K562 (cell line): ENCODE data around the gene KCTD17. TPM values are rescaled to one million over a fixed set of nuclear protein-coding genes. Genes with fewer than 3 reads are reported as not detected.

ENCODE experiments used
- ATAC-seq: fragments of 200-7000 bp; cut with Tn5 transposase; 3 replicates; pipeline ENCODE4 v1.9.1; 2020; ENCODE audit warnings: moderate library complexity
- BruUV-seq: library from RNA; stranded (reverse); fragments of 400-500 nt; replicated peaks from 2 replicates; lab custom pipeline; 2021; lab: Mats Ljungman, UMichigan
- CTCF ChIA-PET: fragments of 300-600 bp; formaldehyde crosslinking; extraction: SDS; loops from one replicate; lab custom pipeline; 2021; ENCODE audit warnings: low intra/inter-chr PET ratio; lab: Yijun Ruan, JAX
- POLR2A ChIA-PET: fragments of 300-600, 350-650 bp; sonication (Branson Sonifier 250); formaldehyde crosslinking; extraction: SDS; loops from one replicate; lab custom pipeline; 2021; ENCODE audit warnings: antibody characterized with exemption, inconsistent platforms; lab: Yijun Ruan, JAX
- DNase-seq, 4 experiments: peaks; one replicate each; pipeline versions ENCODE4 v3.0.0 to v3.0.0-alpha.2; 2011 to 2018; ENCODE audit warnings: low spot score in 3 of 4, mixed read lengths in 3 of 4; ENCODE audit errors: extremely low read depth in 1 of 4
- FAIRE-seq: peaks from 2 replicates; lab custom pipeline; 2011; peaks lifted over from hg19 to GRCh38; lab: Jason Lieb, UNC
- H2AFZ ChIP-seq: 2 replicates; pipeline ENCODE4 v1.6.0; 2011; ENCODE audit warnings: low read depth, low read length, control low read depth, inconsistent platforms
- H3K27ac ChIP-seq: fragments of 200-600 bp; 3 replicates; pipeline ENCODE4 v1.8.0; 2011; ENCODE audit warnings: low read depth, mild to moderate bottlenecking, control low read depth, inconsistent platforms, low read length, moderate library complexity, mixed read lengths; ENCODE audit errors: extremely low read depth
- H3K27me3 ChIP-seq, 2 experiments: fragments of 300-600 bp in 1 of 2; 2 replicates in 1 of 2; 3 replicates in 1 of 2; pipeline versions ENCODE4 v1.6.0 to v1.8.0; 2011; ENCODE audit warnings: inconsistent platforms in 2 of 2, low read length in 2 of 2, mild to moderate bottlenecking in 1 of 2, mixed read lengths in 1 of 2, moderate library complexity in 1 of 2; ENCODE audit not compliant: control insufficient read depth in 2 of 2, insufficient read depth in 2 of 2
- H3K36me3 ChIP-seq: fragments of 300-600 bp; 3 replicates; pipeline ENCODE4 v1.8.0; 2011; ENCODE audit warnings: mild to moderate bottlenecking, low read length, inconsistent platforms; ENCODE audit not compliant: control insufficient read depth, insufficient read depth
- H3K4me1 ChIP-seq, 2 experiments: fragments of 200-600 bp in 1 of 2; replicated peaks in 1 of 2; 2 replicates in 1 of 2; 3 replicates in 1 of 2; pipeline versions ENCODE4 v1.5.1 to v1.8.0; 2011; ENCODE audit warnings: inconsistent platforms in 2 of 2, low read length in 2 of 2, mild to moderate bottlenecking in 1 of 2, mixed read lengths in 1 of 2, moderate library complexity in 1 of 2; ENCODE audit not compliant: control insufficient read depth in 2 of 2, insufficient read depth in 2 of 2
- H3K4me2 ChIP-seq: 2 replicates; pipeline ENCODE4 v1.6.1; 2011; ENCODE audit warnings: low read length, control low read depth, inconsistent platforms, mixed read lengths; ENCODE audit not compliant: insufficient read depth
- H3K4me3 ChIP-seq: fragments of 200-600 bp; sonication (generic), shearing (Covaris generic); 2 replicates; pipeline ENCODE4 v1.5.1; 2016; ENCODE audit warnings: control low read depth, inconsistent platforms
- H3K79me2 ChIP-seq: fragments of 200-600 bp; 3 replicates; pipeline ENCODE4 v1.8.0; 2011; ENCODE audit warnings: low read length, inconsistent platforms; ENCODE audit not compliant: control insufficient read depth, insufficient read depth
- H3K9ac ChIP-seq, 2 experiments: 2 replicates each; pipeline versions ENCODE4 v1.6.0 to v1.6.1; 2011; ENCODE audit warnings: low read depth in 2 of 2, low read length in 2 of 2, control low read depth in 1 of 2, inconsistent platforms in 1 of 2, mild to moderate bottlenecking in 1 of 2, mixed read lengths in 1 of 2; ENCODE audit not compliant: insufficient read depth in 1 of 2
- H3K9me1 ChIP-seq: one replicate; pipeline ENCODE4 v1.6.0; 2011; ENCODE audit warnings: inconsistent platforms, mild to moderate bottlenecking, low read length, moderate library complexity; ENCODE audit not compliant: control insufficient read depth, insufficient read depth
- H3K9me3 ChIP-seq: replicated peaks from 2 replicates; pipeline ENCODE4 v1.5.1; 2011; ENCODE audit warnings: low read depth, low read length, inconsistent platforms; ENCODE audit not compliant: control insufficient read depth, insufficient read depth
- H4K20me1 ChIP-seq: replicated peaks from 2 replicates; pipeline ENCODE4 v1.6.1; 2011; ENCODE audit warnings: low read length, inconsistent platforms, mixed read lengths; ENCODE audit not compliant: control insufficient read depth, insufficient read depth
- ADNP ChIP-seq: fragments of 200-800 bp; sonication (Bioruptor generic); IDR thresholded peaks from 2 replicates; pipeline ENCODE4 v1.6.1; 2016; ENCODE audit warnings: missing genetic modification characterization, missing compliant biosample characterization
- CTCFL ChIP-seq: IDR thresholded peaks from 2 replicates; pipeline ENCODE4 v1.6.1; 2011; ENCODE audit warnings: borderline replicate concordance, low read depth, mild to moderate bottlenecking, moderate library complexity, low read length; ENCODE audit not compliant: insufficient read depth, poor library complexity, severe bottlenecking
- HIVEP1 ChIP-seq: fragments of 250-450 bp; sonication (Bioruptor Pico); IDR thresholded peaks from 2 replicates; pipeline ENCODE4 v1.4.0; 2020; ENCODE audit warnings: mild to moderate bottlenecking
- HNRNPLL ChIP-seq: fragments of 200-400 bp; formaldehyde crosslinking; IDR thresholded peaks from 2 replicates; pipeline ENCODE4 v1.6.1; 2017; ENCODE audit warnings: low read length, low read depth, mild to moderate bottlenecking; ENCODE audit not compliant: poor library complexity, severe bottlenecking
- KDM1A ChIP-seq, 2 experiments: fragments of 450-650 bp; IDR thresholded peaks; 2 replicates each; pipeline ENCODE4 v1.6.1; 2016; ENCODE audit warnings: mild to moderate bottlenecking in 2 of 2
- KLF13 ChIP-seq: fragments of 450-650 bp; IDR thresholded peaks from 2 replicates; pipeline ENCODE4 v1.6.1; 2016; ENCODE audit warnings: missing genetic modification characterization, low read depth, mild to moderate bottlenecking, missing compliant biosample characterization, moderate library complexity, borderline replicate concordance
- MTA1 ChIP-seq: fragments of 450-650 bp; IDR thresholded peaks from 2 replicates; pipeline ENCODE4 v1.6.1; 2017; ENCODE audit warnings: borderline replicate concordance
- PRPF4 ChIP-seq: fragments of 200-400 bp; formaldehyde crosslinking; IDR thresholded peaks from one replicate; pipeline ENCODE4 v1.6.1; 2017; ENCODE audit warnings: low read length, low read depth, mild to moderate bottlenecking; ENCODE audit not compliant: insufficient read depth, poor library complexity, severe bottlenecking
- RBBP5 ChIP-seq: fragments of 200-600 bp; sonication (generic); IDR thresholded peaks from 2 replicates; pipeline ENCODE4 v1.6.1; 2012; ENCODE audit warnings: borderline replicate concordance, mild to moderate bottlenecking, low read length, control low read depth, inconsistent platforms; ENCODE audit not compliant: insufficient read depth, poor library complexity, severe bottlenecking
- RBM34 ChIP-seq: fragments of 200-400 bp; formaldehyde crosslinking; IDR thresholded peaks from 2 replicates; pipeline ENCODE4 v1.6.1; 2018; ENCODE audit warnings: low read length, borderline replicate concordance; ENCODE audit not compliant: insufficient read depth
- SAFB ChIP-seq: fragments of 200-400 bp; formaldehyde crosslinking; IDR thresholded peaks from 2 replicates; pipeline ENCODE4 v1.6.1; 2017; ENCODE audit warnings: low read depth, low read length, borderline replicate concordance
- SETDB1 ChIP-seq: IDR thresholded peaks from one replicate; pipeline ENCODE4 v1.6.1; 2012; ENCODE audit warnings: low read length, control low read depth, inconsistent platforms
- TFAP4 ChIP-seq: sonication (generic); formaldehyde crosslinking; IDR thresholded peaks from 2 replicates; pipeline ENCODE4 v1.8.0; 2022; ENCODE audit warnings: missing genetic modification reagents, mild to moderate bottlenecking, moderate library complexity, borderline replicate concordance
- ZFP30 ChIP-seq: fragments of 250-450 bp; sonication (Bioruptor Pico); IDR thresholded peaks from 2 replicates; pipeline ENCODE4 v1.8.0; 2022; ENCODE audit warnings: moderate library complexity, mild to moderate bottlenecking, inconsistent platforms, borderline replicate concordance
- ZNF140 ChIP-seq: fragments of 250-450 bp; sonication (Bioruptor Pico); IDR thresholded peaks from 2 replicates; pipeline ENCODE4 v1.8.0; 2021; ENCODE audit warnings: moderate library complexity, mild to moderate bottlenecking, inconsistent platforms
- ZNF217 ChIP-seq: sonication (generic); formaldehyde crosslinking; IDR thresholded peaks from 2 replicates; pipeline ENCODE4 v1.8.0; 2022; ENCODE audit warnings: mild to moderate bottlenecking, missing genetic modification reagents
- ZNF274 ChIP-seq: IDR thresholded peaks from 2 replicates; pipeline ENCODE4 v1.6.1; 2011; ENCODE audit warnings: low read depth, mild to moderate bottlenecking, low read length, moderate library complexity, borderline replicate concordance
- ZNF764 ChIP-seq: fragments of 250-450 bp; sonication (Bioruptor Pico); IDR thresholded peaks from 2 replicates; pipeline ENCODE4 v1.4.0; 2020; ENCODE audit warnings: low read depth, mild to moderate bottlenecking, moderate library complexity
- ZNF79 ChIP-seq: fragments of 250-450 bp; sonication (Bioruptor Pico); IDR thresholded peaks from 2 replicates; pipeline ENCODE4 v1.4.0; 2020; ENCODE audit warnings: low read depth, mild to moderate bottlenecking, moderate library complexity
- WGBS: fragments of 100-300 bp; shearing (Covaris generic); methylation state at CpG from one replicate; pipeline ENCODE4 v1.1.6; 2016; ENCODE audit warnings: low coverage, mixed read lengths; ENCODE audit not compliant: insufficient coverage; ENCODE audit errors: missing lambda C conversion rate; 5-methylcytosine and 5-hydroxymethylcytosine counted together
- in situ Hi-C: fragments of 300-500 bp; cut with MboI; formaldehyde crosslinking; loops from 4 replicates; pipeline ENCODE4 v1.15.0; 2018; ENCODE audit warnings: inconsistent platforms, mixed read lengths
- intact Hi-C: fragments of 100-400 bp; cut with micrococcal nuclease; formaldehyde crosslinking; loops from 2 replicates; pipeline ENCODE4 v1.14.2; 2022
- polyA plus RNA-seq, 8 experiments: library from polyadenylated mRNA; depleted of rRNA in 4 of 8; stranded (reverse) in 5 of 8; unstranded in 3 of 8; fragments of >200 nt; fragmentation: Nextera tagmentation in 2 of 8; fragmentation: Illumina TruSeq in 1 of 8; extraction: Ambion mirVana in 2 of 8; extraction: Trizol in 1 of 8; gene quantifications; 2 replicates each; pipeline versions ENCODE4 v1.2.1 to v1.2.3, GENCODE V29; 2011 to 2014; ENCODE audit warnings: inconsistent platforms in 1 of 8, missing spikeins in 1 of 8
- total RNA-seq, 7 experiments: library from RNA; depleted of rRNA in 6 of 7; stranded (reverse); fragments of >200 nt in 6 of 7; fragmentation: Illumina TruSeq in 2 of 7; extraction: Trizol in 2 of 7; gene quantifications; 2 replicates each; pipeline versions ENCODE4 v1.2.1 to v1.2.3, GENCODE V29; 2011 to 2021; ENCODE audit warnings: low replicate concordance in 1 of 7

KCTD17 gene
- total and polyA plus RNA-seq, 9 of the 15 experiments (the other 6 are each of a cell fraction or from before 2014, with no cell fraction given) = 0.22 to 0.90 (median 0.49) TPM; not detected in 2

GRCh38 chr22:37067428-37067827 lies 15.9 kb downstream of the KCTD17 start:
- H2AFZ ChIP-seq = no peak overlapping the region
- no TSS peak for BruUV-seq
- CTCF ChIA-PET = no interaction called here
- no peak overlapping the region for H3K4me2 ChIP-seq
- no peak for FAIRE-seq
- POLR2A ChIA-PET = no interaction called here
- no peak for ATAC-seq
- no peak overlapping the region for H3K27ac ChIP-seq
- TF ChIP-seq ZNF764 (CRISPR knock-in tag) (no peak), HIVEP1 (CRISPR knock-in tag) (no peak), HNRNPLL (no peak), CTCFL (no peak), KLF13 (tag) (no peak), RBBP5 (no peak), ZFP30 (CRISPR knock-in tag) (no peak), ZNF274 (no peak), TFAP4 (CRISPR knock-in tag) (no peak), KDM1A (IDR thresholded peaks at IDR 0.05) (no peak), SAFB (no peak), RBM34 (no peak), MTA1 (no peak), SETDB1 (no peak), ZNF79 (no peak), PRPF4 (no peak), ZNF217 (CRISPR knock-in tag) (no peak), ZNF140 (CRISPR knock-in tag) (no peak), ADNP (no peak)
- H3K27me3 ChIP-seq = peaks cover 2 to 52% of the 10 kb centered on the region in 2 experiments; a peak in 4 of 5 replicates
- no peaks in the 10 kb centered on the region for H3K9me3 ChIP-seq
- H3K4me3 ChIP-seq = no peak overlapping the region
- no peak overlapping the region for H3K9ac ChIP-seq
- H3K4me1 ChIP-seq = no peaks in the 10 kb centered on the region
- no peak for DNase-seq
- intact Hi-C loops = no loop called here
- in situ Hi-C loops = no loop called here
- H3K9me1 ChIP-seq = no peaks in the 10 kb centered on the region
- no peaks in the 10 kb centered on the region for H3K36me3 ChIP-seq
- H4K20me1 ChIP-seq = no peaks in the 10 kb centered on the region
- WGBS = 5% methylated on average over 8 of the region's 10 CpGs
- no peaks in the 10 kb centered on the region for H3K79me2 ChIP-seq
